Tibial nerve (tissue), 4 donors: ENCODE measurements around the gene PRKAG1.

Experiments used
- EP300 ChIP-seq, 2 donors: sonication (generic); formaldehyde crosslinking; IDR thresholded peaks; one replicate each; pipeline ENCODE4 v1.6.1; 2017; ENCODE audit warnings: antibody characterized with exemption in 2 of 2, mild to moderate bottlenecking in 1 of 2
- TF ChIP-seq, protein P1 (sequence below), 5 experiments: fragments of 200-600 bp in 3 of 5; fragments of 450-650 bp in 2 of 5; sonication (generic) in 3 of 5; IDR thresholded peaks; one replicate each; pipeline ENCODE4 v1.5.1; 2016 to 2019; ENCODE audit warnings: antibody characterized with exemption in 5 of 5, mild to moderate bottlenecking in 3 of 5, moderate library complexity in 2 of 5

- TF ChIP-seq, protein P1, sequence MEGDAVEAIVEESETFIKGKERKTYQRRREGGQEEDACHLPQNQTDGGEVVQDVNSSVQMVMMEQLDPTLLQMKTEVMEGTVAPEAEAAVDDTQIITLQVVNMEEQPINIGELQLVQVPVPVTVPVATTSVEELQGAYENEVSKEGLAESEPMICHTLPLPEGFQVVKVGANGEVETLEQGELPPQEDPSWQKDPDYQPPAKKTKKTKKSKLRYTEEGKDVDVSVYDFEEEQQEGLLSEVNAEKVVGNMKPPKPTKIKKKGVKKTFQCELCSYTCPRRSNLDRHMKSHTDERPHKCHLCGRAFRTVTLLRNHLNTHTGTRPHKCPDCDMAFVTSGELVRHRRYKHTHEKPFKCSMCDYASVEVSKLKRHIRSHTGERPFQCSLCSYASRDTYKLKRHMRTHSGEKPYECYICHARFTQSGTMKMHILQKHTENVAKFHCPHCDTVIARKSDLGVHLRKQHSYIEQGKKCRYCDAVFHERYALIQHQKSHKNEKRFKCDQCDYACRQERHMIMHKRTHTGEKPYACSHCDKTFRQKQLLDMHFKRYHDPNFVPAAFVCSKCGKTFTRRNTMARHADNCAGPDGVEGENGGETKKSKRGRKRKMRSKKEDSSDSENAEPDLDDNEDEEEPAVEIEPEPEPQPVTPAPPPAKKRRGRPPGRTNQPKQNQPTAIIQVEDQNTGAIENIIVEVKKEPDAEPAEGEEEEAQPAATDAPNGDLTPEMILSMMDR (IDR thresholded peaks at IDR 0.05), result no peak
- TF ChIP-seq EP300 (IDR thresholded peaks at IDR 0.05), result no peak
These were observed 21.8 kb upstream of the PRKAG1 start for GRCh38 chr12:49040364-49040855.
